Neural progenitor cell (in vitro differentiated cells): ENCODE data around the gene SMARCE1. TPM values are rescaled to one million over a fixed set of nuclear protein-coding genes. Genes with fewer than 3 reads are reported as not detected.
A peak's percentile ranks its signal among the peaks of the same experiment; 100 is the strongest.

Experiments used
- DNase-seq: peaks from one replicate; pipeline ENCODE4 v3.0.0-alpha.2; 2016; ENCODE audit warnings: low spot score
- H2AFZ ChIP-seq: fragments of 200-600 bp; sonication (generic); replicated peaks from 2 replicates; pipeline ENCODE4 v1.6.1; 2016; ENCODE audit warnings: antibody characterized with exemption
- H3F3A ChIP-seq: fragments of 200-600 bp; sonication (generic); 2 replicates; pipeline ENCODE4 v1.6.1; 2016; ENCODE audit warnings: antibody characterized with exemption, low read depth
- H3K27ac ChIP-seq: fragments of 200-600 bp; sonication (generic); 2 replicates; pipeline ENCODE4 v1.5.1; 2016; ENCODE audit warnings: mild to moderate bottlenecking
- H3K27me3 ChIP-seq: fragments of 200-600 bp; sonication (generic); 2 replicates; pipeline ENCODE4 v1.6.1; 2016; ENCODE audit warnings: mild to moderate bottlenecking, moderate library complexity
- H3K36me3 ChIP-seq: fragments of 200-600 bp; sonication (generic); 2 replicates; pipeline ENCODE4 v1.5.1; 2016
- H3K4me1 ChIP-seq: fragments of 200-600 bp; sonication (generic); 2 replicates; pipeline ENCODE4 v1.6.1; 2016; ENCODE audit warnings: mixed run types
- H3K4me2 ChIP-seq: fragments of 200-600 bp; sonication (generic); 2 replicates; pipeline ENCODE4 v1.6.1; 2016
- H3K4me3 ChIP-seq: fragments of 200-600 bp; sonication (generic); 2 replicates; pipeline ENCODE4 v1.5.1; 2016
- H3K79me2 ChIP-seq: fragments of 200-600 bp; sonication (generic); 2 replicates; pipeline ENCODE4 v1.6.1; 2016; ENCODE audit warnings: low read depth
- H3K9ac ChIP-seq: fragments of 200-600 bp; sonication (generic); 2 replicates; pipeline ENCODE4 v1.6.1; 2016
- H3K9me3 ChIP-seq: fragments of 200-600 bp; sonication (generic); 2 replicates; pipeline ENCODE4 v1.5.1; 2016; ENCODE audit warnings: low read depth
- H4K20me1 ChIP-seq: fragments of 200-600 bp; sonication (generic); 2 replicates; pipeline ENCODE4 v1.6.1; 2016; ENCODE audit warnings: low read depth
- H3K27ac Mint-ChIP-seq: 3 replicates; pipeline ENCODE4 v1.8.0; 2021; ENCODE audit warnings: mixed read lengths
- H3K27me3 Mint-ChIP-seq: 2 replicates; pipeline ENCODE4 v1.8.0; 2022; ENCODE audit warnings: low read depth, mild to moderate bottlenecking, inconsistent platforms, moderate library complexity, mixed read lengths; ENCODE audit not compliant: insufficient read depth
- H3K36me3 Mint-ChIP-seq: 3 replicates; pipeline ENCODE4 v1.8.0; 2021; ENCODE audit warnings: mixed read lengths
- H3K4me1 Mint-ChIP-seq: 3 replicates; pipeline ENCODE4 v1.8.0; 2021; ENCODE audit warnings: mixed read lengths
- H3K4me3 Mint-ChIP-seq: 3 replicates; pipeline ENCODE4 v1.8.0; 2021; ENCODE audit warnings: mild to moderate bottlenecking, moderate library complexity, mixed read lengths
- H3K9me3 Mint-ChIP-seq: 3 replicates; pipeline ENCODE4 v1.8.0; 2020; ENCODE audit warnings: mixed read lengths
- CTCF ChIP-seq: fragments of 200-600 bp; sonication (generic); IDR thresholded peaks from 2 replicates; pipeline ENCODE4 v1.5.1; 2017; ENCODE audit warnings: antibody characterized with exemption, mild to moderate bottlenecking
- EZH2 ChIP-seq: fragments of 200-600 bp; sonication (generic); IDR thresholded peaks from 2 replicates; pipeline ENCODE4 v1.6.1; 2017; ENCODE audit warnings: antibody characterized with exemption, mild to moderate bottlenecking, moderate library complexity
- EZH2phosphoT487 ChIP-seq: fragments of 200-600 bp; sonication (generic); IDR thresholded peaks from 2 replicates; pipeline ENCODE4 v1.6.1; 2017; ENCODE audit warnings: antibody characterized with exemption
- total RNA-seq: library from RNA; depleted of rRNA; stranded (reverse); fragments of >200 nt; gene quantifications from 2 replicates; pipeline ENCODE4 v1.2.3, GENCODE V29; 2015; ENCODE audit warnings: low replicate concordance

SMARCE1 gene
- total RNA-seq, 1 donor from 2014 or later = 237 TPM

- no peak overlapping the region for H3K27ac Mint-ChIP-seq
Observed at GRCh38 chr17:40616592-40616991, 31.0 kb downstream of the SMARCE1 start.

DNA sequence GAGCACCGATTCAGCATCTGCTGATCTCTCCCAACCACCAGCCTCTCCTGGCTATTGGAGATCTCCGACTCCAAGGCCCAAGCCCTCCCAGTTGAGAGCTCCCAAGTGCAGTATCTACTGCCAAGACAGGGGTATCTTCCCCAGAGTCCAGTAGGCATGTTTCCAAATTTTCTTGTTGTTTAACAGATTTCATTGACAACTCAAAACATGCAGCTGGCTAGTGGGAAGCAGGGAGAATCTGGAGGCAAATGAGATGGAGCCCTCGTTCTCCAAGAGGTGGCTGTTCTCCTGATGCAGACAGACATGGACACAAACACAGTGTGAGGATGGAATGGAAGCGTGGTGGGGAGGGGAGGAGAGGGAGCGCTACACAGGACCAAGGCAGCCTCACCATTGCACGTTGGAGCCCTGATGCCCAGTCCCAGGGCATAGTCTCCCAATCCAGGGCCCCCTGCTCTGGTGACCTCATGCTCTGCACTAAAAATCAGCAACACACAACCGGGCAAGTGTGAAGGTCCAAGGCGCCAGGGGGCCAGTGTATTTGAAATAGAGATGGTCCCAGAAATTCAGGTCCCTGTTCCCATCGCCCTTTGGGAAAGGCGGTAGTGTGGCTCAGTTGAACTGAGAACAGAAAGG lies 31.7 kb downstream of the SMARCE1 start:
- no peak overlapping the region for H3K4me2 ChIP-seq

More at GRCh38 chr17:40616592-40616991, 31.0 kb downstream of the SMARCE1 start:
- Histone ChIP-seq H2AFZ (no peak overlapping the region), H3K4me1 (no peaks in the 10 kb centered on the region), H3K4me2 (no peak overlapping the region), H3K4me3 (no peak overlapping the region), H3K36me3 (no peaks in the 10 kb centered on the region), H3K9me3 (no peaks in the 10 kb centered on the region), H3K9ac (no peak overlapping the region), H3K79me2 (no peaks in the 10 kb centered on the region), H3K27ac (no peak overlapping the region), H3F3A (no peaks in the 10 kb centered on the region), H3K27me3 (peaks cover 8% of the 10 kb centered on the region), H4K20me1 (no peaks in the 10 kb centered on the region)
- Mint-ChIP-seq H3K27me3 (peaks cover 9% of the 10 kb centered on the region), H3K9me3 (no peaks in the 10 kb centered on the region), H3K4me3 (peak overlapping the region; percentile 71), H3K36me3 (no peaks in the 10 kb centered on the region), H3K4me1 (peaks cover 2% of the 10 kb centered on the region)
- TF ChIP-seq CTCF (no peak), EZH2phosphoT487 (no peak), EZH2 (no peak)
- DNase-seq = no peak

DNA sequence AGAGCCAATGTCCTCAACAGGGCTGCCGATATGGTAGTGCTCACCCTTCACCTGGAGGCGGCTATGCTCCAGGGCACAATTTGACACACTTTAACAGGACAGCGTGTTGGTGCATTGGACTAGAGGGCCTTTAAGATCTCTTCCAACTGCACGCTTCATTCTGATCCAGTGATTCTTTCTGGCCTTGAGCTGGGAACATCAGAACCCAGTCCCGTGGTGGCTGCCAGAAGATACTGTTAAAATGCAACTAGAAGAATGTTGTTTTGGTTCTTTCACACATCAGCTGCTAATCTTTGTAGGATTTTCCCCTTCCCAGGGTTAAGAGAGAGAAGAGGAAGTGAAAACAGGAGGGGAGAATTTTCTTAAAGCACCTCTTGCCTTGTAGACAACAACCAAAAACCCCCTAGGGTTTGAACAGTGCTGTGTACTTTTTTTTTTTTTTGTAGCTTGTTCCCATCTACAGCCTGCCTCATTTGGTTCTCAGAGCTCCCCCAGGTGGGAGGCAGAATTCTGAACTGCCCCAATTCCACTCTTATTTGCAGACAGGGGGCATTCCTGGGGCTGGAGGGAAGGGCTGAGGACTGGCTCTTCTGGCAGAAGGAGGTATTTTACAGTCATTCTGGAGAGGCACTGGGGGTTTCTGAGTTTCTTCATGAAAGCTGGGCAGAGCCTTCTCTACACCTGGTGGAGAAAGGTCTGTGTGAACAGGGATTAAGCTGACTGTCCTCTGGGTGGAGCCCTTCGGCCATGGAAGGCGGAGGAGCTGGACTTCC lies 32.4 kb downstream of the SMARCE1 start:
- TF ChIP-seq CTCF (peak; percentile 60), EZH2 (no peak), EZH2phosphoT487 (no peak)

More for the DNA sequence above, 31.7 kb downstream of the SMARCE1 start:
- no peak for DNase-seq
- Mint-ChIP-seq H3K4me3 (no peak overlapping the region), H3K36me3 (no peaks in the 10 kb centered on the region), H3K27ac (no peak overlapping the region), H3K27me3 (peaks cover 9% of the 10 kb centered on the region), H3K9me3 (no peaks in the 10 kb centered on the region), H3K4me1 (peaks cover 2% of the 10 kb centered on the region)
- Histone ChIP-seq H2AFZ (peak overlapping the region; percentile 68), H3K27me3 (peaks cover 8% of the 10 kb centered on the region), H3K4me3 (no peak overlapping the region), H3K9ac (no peak overlapping the region), H3K4me1 (no peaks in the 10 kb centered on the region), H3K9me3 (no peaks in the 10 kb centered on the region), H3F3A (no peaks in the 10 kb centered on the region), H3K36me3 (no peaks in the 10 kb centered on the region), H3K27ac (no peak overlapping the region), H4K20me1 (no peaks in the 10 kb centered on the region), H3K79me2 (no peaks in the 10 kb centered on the region)
- TF ChIP-seq EZH2 (no peak), EZH2phosphoT487 (no peak)

More for the DNA sequence above, 32.4 kb downstream of the SMARCE1 start:
- Histone ChIP-seq H4K20me1 (no peaks in the 10 kb centered on the region), H3K79me2 (no peaks in the 10 kb centered on the region), H3K4me3 (no peak overlapping the region), H3K9me3 (no peaks in the 10 kb centered on the region), H3K27me3 (peaks cover 8% of the 10 kb centered on the region), H3K27ac (no peak overlapping the region), H3K4me1 (no peaks in the 10 kb centered on the region), H3K4me2 (no peak overlapping the region), H3K9ac (no peak overlapping the region), H2AFZ (peak overlapping the region; percentile 68), H3K36me3 (no peaks in the 10 kb centered on the region), H3F3A (no peaks in the 10 kb centered on the region)
- H3K9me3 Mint-ChIP-seq = no peaks in the 10 kb centered on the region
- H3K27ac Mint-ChIP-seq = no peak overlapping the region
- no peaks in the 10 kb centered on the region for H3K36me3 Mint-ChIP-seq
- H3K27me3 Mint-ChIP-seq = peaks cover 9% of the 10 kb centered on the region
- peaks cover 2% of the 10 kb centered on the region for H3K4me1 Mint-ChIP-seq
- no peak overlapping the region for H3K4me3 Mint-ChIP-seq
- DNase-seq = peak; percentile 68
